ENCODE data around the gene PRICKLE4.

PRICKLE4 gene

DNA sequence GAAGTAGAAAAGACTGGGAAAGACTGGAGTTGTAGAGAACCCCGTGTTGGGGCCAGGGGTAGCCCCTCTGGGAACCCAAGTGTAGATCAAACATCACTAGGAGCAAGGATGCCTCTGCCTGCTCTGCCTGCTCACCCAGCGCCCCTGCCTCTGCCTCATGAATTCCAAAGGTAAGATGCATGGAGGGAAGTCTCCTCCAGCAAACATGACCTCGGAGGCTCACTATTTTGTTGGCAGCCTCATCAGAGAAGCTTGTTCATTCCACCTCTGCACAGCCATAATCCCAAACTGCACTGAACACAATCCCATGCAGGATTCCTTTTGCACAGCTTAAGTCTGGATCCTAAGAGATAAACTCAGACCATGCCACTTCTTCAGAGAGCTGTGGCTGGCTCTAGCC, 5.7 kb upstream of the PRICKLE4 start:
- DNase-seq, result no peak

- DNase-seq, result no peak
Observed at GRCh38 chr6:41775293-41775882, 5.2 kb upstream of the PRICKLE4 start.

DNA sequence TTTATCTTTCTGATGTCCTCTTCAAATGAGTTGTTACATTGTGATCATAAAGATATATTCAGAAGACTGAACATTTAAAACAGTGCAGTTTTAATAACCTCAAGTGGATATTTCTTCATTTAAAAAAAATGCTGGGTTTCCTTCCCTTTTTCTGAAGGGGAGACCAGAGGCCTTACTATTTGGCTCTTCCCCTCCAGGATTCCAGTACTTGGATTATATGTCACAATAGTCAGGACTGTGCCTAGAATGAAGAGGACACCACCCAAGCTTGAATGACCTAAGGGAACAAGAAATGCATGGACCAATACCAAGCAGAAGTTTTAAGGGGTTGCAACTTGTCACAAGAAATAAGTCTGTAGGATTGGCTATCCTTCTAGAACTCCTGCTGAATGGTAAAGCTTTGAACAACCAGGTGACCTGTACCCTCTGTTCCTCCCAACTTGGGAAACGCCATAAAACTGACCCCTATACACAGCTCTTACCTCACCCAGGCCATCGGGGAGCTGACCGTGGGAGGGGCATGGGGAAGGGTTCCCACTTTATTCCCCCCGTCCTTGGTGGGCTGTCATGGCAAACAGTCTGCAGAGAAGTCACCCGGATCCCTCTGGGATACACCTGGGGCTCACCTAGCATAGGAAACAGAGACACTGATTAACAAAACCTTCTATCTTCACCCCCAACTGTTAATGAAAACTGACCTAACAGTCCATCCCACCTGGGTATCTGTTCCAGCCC, 2.9 kb upstream of the PRICKLE4 start:
- DNase-seq, result no peak

- DNase-seq, result no peak
Observed at GRCh38 chr6:41778895-41779294, 1.7 kb upstream of the PRICKLE4 start.

DNA sequence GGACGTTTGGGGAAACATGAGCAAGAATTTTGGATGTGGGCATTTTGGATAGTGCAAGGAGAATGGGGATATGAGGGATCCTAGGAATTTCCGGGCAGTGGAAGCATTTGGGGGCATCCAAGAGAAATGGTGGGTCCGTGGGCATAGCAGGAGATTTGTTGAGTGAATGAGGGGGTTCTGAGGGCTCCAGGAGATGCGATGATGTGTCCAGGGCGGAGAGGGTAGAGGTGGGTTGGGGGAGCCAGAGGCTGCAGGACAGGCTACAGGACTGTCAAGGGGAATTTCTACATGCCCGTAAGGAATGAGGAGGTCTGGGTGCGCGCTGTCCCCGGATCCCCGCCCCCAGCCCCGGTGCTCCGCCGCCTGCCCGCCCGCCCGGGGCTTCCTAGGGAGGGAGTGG, 1.2 kb upstream of the PRICKLE4 start:
- DNase-seq, result no peak

- peak; percentile 92 for DNase-seq
Observed at GRCh38 chr6:41779788-41780550, 613 bp upstream of the PRICKLE4 start, which contains the start of gene FRS3. TSS of gene FRS3 (minus strand) at chr6:41779900. CDS start at chr6:41776987, 2,913 bp downstream.

DNA sequence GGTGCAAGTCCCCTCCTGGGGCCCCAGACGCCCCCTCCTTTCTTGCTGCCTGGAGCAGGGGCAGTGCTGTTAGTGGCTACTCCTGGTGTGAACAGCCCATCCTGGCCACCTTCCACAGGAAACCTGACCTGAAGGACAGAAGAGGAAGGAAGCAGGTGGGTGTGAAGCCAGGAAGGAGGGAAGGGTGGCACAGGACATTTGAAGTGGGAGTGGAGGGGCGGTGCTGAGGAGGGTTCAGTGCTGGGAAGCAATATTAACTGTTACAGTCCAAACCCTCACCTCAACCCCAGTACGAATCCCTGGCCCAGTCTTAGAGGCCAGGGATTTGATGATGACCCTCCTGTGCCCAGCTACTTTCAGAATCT, 766 bp downstream of the PRICKLE4 start:
- no peak for DNase-seq

DNA sequence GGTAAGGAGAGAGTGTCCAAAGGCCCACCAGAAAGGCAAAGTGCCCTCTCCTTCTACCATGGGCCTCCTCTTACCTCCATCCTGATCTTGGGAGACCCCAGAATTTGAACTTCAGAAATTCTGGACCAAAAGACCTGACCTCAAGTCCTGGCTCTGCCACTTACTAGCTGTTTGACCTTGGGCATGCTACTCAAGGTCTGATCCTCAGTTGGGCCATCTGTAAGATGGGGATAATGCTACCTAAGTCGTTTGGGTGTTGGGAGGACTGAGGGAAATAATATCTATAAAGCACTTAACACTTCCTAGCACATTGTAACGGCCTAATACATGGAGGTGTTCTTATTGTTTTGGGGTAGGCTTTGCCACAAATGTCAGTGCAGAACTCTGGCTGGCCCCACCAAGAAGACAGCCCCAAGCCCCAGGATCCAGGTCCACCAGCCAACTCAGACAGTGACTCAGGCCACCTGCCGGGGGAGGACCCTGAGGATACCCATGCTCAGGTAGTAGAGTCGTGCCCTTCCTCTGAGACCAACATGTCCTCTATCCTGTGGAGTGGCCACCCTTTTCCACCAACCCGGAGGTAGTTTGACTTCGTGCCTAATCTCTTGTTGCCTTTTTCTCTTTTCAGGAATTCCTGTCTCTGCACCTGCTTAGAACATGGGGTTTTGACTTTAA, 2.7 kb downstream of the PRICKLE4 start:
- no peak for DNase-seq

DNA sequence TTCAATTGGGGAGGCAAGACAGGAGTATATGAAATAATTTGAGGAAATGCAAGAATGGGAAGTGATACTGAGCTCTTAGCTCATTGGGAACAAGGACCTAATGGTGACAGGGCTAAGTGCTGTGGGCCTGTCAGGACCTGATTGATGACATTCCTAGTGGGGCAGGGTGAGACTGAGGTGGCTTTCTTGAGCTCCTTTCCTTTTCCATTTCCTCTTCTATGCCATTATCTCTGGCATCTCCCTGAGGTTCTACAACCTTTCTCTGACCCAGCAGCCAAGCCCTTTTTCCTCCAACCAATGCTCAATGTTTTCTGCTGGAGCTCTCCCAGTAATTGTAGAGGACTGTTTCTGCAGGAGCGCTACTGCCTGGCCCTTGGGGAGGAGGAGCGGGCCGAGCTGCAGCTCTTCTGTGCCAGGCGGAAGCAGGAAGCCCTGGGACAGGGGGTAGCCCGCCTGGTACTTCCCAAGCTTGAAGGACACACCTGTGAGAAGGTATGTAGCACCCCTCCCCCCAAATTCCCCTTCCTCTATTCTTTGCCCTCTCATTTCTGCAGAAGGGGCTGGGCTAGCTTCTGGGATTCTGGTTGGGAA, 4.1 kb downstream of the PRICKLE4 start:
- no peak for DNase-seq

DNA sequence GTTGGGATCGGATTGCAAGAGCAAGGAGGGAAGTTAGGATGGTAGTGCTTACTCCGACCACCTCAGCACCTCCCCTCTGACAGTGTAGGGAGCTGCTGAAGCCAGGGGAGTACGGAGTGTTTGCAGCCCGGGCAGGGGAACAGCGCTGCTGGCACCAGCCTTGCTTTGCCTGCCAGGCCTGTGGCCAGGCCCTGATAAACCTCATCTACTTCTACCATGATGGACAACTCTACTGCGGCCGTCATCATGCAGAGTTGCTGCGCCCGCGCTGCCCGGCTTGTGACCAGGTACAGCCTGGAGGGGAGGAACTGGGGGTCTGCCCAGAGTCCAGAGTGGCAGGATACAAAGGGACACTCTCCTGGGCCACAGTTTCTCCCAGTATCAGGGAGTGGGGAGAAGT, 4.7 kb downstream of the PRICKLE4 start:
- DNase-seq, result no peak

DNA sequence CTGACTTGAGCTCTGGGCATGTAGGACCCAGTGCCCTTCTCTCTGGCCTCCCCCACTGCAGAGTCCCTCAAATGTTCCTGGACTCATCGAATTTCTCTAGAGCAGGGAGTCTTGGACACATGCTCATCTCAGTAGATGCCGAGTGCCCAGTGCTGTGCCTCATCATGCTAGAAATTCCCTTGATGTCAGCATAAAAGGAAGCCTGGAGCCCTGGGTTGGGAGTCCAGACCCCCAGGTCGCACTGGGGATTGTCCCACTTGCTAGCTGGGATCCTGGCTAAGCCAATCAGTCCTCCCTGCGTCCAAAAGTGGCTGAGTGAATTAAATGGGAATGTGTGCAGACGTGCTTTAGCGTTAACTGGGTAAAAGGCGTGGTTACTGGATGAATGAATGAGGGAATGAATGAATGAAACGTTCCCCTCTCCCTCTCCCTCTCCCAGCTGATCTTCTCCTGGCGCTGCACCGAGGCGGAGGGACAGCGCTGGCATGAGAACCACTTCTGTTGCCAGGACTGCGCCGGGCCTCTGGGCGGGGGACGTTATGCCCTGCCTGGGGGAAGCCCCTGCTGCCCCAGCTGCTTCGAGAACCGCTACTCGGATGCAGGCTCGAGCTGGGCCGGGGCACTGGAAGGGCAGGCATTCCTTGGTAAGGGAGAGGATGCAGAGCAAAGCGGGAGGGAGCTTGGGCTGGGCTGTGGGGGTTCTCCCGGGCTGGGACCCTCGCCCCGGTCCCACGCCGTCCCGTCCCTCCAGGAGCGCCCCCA, 5.3 kb downstream of the PRICKLE4 start:
- peak; percentile 39 for DNase-seq

DNA sequence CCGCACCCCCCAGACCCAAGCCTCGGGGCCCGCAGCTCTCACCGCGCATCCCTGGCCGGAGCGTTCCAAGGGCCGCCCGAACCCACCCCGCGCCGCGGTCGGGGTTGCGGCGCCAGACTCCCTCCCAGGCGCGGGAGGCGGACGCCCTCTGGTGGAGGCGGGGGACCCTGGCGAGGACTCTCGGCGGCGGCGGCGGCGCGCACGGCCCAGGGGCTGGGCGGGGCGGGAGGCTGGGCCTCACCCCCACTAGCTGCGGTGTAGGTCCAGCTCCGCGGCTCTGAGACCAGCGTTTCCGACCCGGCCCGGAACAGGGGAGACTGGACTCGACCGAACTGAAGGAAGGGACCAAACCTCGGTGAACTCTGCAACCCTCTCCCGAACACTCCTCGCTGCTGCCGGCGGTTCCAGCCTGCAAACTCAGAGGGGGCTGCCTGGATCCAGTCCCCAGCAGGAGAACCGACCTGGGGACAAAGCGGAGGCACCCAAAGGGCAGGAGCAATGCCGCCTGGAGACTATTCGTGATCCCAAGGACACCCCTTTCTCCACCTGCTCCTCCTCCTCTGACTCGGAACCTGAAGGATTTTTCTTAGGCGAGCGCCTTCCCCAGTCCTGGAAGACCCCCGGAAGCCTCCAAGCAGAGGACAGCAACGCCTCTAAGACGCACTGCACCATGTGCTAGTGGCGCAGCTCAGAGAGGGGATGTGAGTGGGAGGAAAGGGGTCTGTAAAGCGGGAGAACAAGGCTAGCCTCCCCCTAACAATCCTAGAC, 6.1 kb downstream of the PRICKLE4 start:
- DNase-seq, result peak; percentile 82

DNA sequence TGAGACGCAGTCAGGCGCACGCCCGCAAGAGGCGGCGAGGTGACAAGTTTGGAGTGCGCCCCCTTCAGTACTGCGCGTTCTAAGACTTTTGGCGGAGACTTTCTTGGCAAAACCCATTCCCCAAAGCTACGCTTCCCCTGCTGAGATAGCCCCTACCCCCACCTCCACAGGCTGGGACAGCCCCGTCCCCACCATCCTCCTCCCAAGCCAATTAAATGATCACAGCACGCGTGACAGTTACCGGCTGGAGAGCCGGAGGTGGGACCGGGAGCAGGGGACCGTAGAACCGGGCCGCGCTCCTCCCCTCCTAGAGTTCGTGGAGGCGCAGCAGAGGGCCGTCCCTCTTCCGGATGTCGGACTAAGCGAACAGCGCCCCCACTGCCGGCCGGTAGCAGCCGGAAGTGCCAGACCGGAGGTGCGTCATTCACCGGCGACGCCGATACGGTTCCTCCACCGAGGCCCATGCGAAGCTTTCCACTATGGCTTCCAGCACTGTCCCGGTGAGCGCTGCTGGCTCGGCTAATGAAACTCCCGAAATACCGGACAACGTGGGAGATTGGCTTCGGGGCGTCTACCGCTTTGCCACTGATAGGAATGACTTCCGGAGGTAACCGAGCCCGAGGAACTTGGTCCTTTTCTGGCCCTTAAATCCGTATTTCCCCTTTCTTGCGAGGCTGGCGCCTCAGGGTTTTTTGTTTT, 6.8 kb downstream of the PRICKLE4 start, which contains the start of gene TOMM6:
TOMM6 (plus strand) TSS at position 476 of the 699 bp plus-strand sequence; CDS start at position 480, 4 bp downstream.
- peak; percentile 92 for DNase-seq

- no peak for DNase-seq
Observed at GRCh38 chr6:41789390-41789724, 8.8 kb downstream of the PRICKLE4 start.

DNA sequence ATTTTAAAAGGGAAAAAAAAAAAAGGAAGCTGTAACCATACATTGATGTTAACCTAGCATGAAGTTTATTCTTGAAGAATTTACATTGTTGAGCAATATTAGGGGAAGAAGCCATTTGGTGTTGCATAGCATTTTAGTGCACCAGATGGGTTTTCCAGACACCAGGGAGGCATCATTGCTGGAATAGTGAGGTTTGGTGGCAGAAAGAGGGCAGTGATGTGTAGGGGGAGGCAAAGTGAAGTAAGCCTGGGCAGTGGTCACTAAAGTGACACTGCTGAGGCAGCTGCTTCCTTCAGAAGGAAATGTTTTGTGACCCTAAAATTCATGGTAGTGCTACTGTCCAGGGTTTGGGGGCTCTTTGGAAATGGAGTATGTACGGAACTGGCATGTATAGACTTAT, 9.5 kb downstream of the PRICKLE4 start:
- DNase-seq, result no peak

- no peak for DNase-seq
Observed at GRCh38 chr6:41791305-41791704, 10.7 kb downstream of the PRICKLE4 start.

GRCh38 chr6:41791984-41792383, 11.4 kb downstream of the PRICKLE4 start:
- DNase-seq, result no peak

GRCh38 chr6:41796474-41796873, 15.9 kb downstream of the PRICKLE4 start:
- DNase-seq, result no peak

GRCh38 chr6:41798901-41799558, 18.4 kb downstream of the PRICKLE4 start:
- no peak for DNase-seq

DNA sequence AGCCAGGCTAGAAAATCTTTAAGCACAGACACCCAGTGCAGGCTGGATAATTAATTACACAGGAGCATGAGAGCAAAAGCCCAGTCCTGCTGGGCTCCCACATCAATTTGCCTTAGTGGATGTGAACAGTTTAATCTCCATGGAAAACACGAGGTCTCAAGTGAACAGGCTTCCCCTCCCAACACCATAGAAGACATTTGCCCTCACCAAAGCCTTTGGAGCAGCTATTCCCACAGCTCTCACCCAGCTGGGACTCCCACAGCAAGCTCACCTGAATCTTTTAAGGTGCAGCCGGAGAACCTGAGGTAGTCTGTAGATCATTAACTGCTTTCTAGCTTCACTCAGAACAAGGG, 19.0 kb downstream of the PRICKLE4 start:
- DNase-seq, result no peak

Data from fibroblast of skin of back (primary cell).